Measurements from ENCODE around the gene SAP30L.

GRCh38 chr5:154428208-154428607, 17.6 kb upstream of the SAP30L start:
- TF ChIP-seq CTCF (IDR thresholded peaks at IDR 0.05; ENCODE audit: low read length) (no peak), EZH2 (optimal IDR thresholded peaks at IDR 0.05; ENCODE audit: low read depth, low read length) (no peak), EZH2phosphoT487 (IDR thresholded peaks at IDR 0.05; ENCODE audit: low read length) (no peak)
